ENCODE measurements around the gene LAMA2. TPM values are rescaled to one million over a fixed set of nuclear protein-coding genes. Genes with fewer than 3 reads are reported as not detected.

Gene LAMA2
- total RNA-seq, 1 donor from 2014 or later = 43.4 TPM

DNA sequence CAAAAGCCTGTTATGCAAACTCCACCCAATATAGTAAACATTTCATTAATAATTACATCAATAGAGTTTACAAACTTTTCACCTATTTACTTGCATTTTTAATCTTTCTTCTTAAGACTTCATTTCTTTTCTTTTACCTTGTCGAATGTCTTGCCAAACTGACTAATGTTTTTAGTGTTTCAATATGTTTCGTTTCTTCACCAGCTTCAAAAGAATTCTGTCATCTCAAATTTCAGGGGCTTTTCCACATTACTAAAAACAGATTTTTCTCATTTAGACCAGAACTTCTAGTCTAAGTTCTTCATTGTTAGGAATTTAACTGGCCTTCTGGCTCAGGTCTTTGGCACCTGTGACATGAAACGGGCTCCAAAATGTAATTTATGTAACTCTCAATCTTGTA lies 630.5 kb downstream of the LAMA2 start:
- DNase-seq (ENCODE audit: low spot score) = no peak

DNA sequence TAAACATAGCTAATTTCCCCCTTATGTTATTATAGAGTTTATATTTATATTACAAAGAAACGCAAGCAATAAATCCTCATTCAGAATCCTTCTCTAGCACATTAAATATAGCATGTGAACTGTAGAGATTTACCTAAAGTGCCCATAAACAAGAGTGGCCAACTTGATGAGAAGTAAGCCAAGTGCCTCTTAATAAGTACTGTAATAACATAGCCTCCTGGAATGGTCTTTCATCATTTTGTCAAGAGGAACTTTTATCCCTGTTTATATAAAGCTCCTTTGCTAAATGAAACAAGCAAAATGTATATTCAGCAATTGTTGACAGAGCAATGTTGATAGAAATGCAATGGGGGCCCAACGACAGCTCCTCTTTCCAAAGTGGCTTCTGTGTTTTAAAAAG lies 632.1 kb downstream of the LAMA2 start:
- no peak for DNase-seq (ENCODE audit: low spot score)

DNA sequence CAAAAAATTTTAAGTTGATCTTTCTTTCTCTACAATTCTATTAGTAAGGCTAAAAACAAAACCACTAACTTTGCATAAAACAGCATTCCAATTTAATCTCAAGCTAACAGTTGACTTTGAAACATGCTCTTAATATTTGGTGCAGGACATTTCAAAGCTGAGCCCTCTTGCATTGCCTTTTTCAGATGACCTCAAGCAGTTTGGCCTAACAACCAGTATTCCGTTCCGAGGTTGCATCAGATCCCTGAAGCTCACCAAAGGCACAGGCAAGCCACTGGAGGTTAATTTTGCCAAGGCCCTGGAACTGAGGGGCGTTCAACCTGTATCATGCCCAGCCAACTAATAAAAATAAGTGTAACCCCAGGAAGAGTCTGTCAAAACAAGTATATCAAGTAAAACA lies 633.1 kb downstream of the LAMA2 start:
- DNase-seq (ENCODE audit: low spot score) = no peak

- no peak for DNase-seq (ENCODE audit: low spot score)
These were observed 633.8 kb downstream of the LAMA2 start for GRCh38 chr6:129516787-129517186.

GRCh38 chr6:129517288-129517687 lies 634.4 kb downstream of the LAMA2 start:
- no peak for DNase-seq (ENCODE audit: low spot score)

- DNase-seq (ENCODE audit: low spot score) = no peak
These were observed 636.8 kb downstream of the LAMA2 start for GRCh38 chr6:129519750-129520149.

DNA sequence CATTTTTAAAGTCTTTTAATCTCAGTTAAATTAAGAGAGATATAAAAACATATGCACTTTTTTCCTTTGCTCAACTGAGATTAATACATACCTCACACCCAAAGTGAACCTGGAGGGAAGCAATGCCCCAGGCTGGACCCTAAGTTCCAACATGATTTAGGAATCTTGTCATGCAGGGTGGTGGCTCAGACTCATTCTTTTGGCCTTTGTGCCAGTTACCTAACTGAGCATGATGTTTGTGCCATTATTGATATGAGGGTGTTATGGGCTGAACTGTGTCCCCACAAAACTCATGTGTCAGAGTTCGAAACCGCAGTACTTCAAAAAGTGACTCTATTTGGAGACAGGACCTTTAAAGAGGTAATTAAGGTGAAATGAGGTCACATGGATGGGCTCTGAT lies 639.0 kb downstream of the LAMA2 start:
- no peak for DNase-seq (ENCODE audit: low spot score)

DNA sequence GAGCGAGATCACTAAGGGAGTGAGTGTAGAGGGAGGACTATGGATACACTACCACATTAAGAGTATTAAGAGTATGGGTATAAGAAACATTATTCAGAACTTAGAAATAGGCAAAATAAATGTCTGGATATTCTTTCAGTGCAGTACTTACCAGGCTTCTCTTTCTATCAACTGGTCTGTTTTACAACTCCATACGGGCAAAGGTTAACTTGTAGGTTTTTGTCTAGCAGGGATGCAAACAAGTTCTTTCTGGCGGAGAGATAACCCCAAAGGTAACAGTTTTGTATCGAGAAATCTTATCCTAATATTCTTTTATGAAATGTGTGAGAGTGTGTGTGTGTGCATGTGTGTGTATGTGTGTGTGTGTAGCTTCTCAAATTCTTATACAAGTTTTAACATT lies 640.9 kb downstream of the LAMA2 start:
- DNase-seq (ENCODE audit: low spot score) = no peak

DNA sequence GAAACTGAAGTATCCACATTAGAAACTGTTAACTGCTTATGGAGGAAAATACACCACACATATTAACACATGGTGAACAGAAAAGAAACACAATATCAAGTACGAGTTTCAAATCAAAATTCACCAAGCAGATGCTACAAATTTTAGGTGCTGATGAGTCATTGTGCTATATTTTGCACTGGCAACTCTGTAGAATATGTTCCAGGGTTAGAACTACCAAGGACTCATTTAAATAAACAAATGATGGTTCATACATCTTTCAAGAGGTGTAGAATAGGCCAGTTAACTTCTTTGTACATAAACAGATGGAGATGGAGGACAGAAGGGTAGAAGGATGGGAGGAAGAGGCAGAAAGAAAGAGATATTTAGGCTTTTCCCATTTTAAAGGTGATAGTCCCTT lies 642.1 kb downstream of the LAMA2 start:
- DNase-seq (ENCODE audit: low spot score) = no peak

DNA sequence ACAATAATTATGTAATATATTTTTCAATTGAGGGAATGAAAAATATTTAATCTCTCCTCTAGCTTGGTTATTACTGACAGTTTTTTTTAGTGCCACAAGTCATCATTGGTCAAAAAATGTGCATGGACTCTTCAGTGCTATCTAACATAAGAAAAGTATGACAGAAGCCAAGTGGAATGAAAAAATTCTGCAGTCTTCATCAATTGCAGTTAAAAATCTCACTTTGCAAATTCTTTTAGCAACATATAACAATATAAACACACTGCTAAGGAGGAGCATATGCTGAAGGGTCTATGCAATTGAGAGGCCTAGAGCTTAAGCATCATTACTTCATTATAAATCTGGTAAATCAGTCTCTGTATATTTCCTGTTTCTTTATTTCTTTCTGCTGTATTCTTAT lies 652.0 kb downstream of the LAMA2 start:
- no peak for DNase-seq (ENCODE audit: low spot score)

DNA sequence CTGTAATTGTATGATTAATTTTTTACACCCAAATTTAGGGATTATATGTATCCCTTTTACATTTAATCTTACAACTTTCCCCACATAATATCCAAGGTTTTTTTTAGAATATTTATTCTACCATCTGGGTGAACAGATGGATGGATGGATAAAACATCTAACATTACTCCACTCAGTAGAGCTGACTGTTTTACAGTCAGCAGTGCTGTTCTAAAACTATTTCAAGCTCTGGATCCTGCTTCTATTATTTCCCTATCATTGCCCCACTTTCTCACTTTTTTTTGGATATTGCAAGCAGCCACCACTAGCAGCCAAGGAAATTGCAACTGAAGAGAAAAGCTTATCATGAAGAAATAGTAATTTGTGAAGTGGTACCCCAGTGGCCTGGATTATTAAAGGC lies 653.3 kb downstream of the LAMA2 start:
- no peak for DNase-seq (ENCODE audit: low spot score)

- DNase-seq (ENCODE audit: low spot score) = no peak
These were observed 656.1 kb downstream of the LAMA2 start for GRCh38 chr6:129539032-129539431.

- no peak for DNase-seq (ENCODE audit: low spot score)
These were observed 659.8 kb downstream of the LAMA2 start for GRCh38 chr6:129542705-129543104.

DNA sequence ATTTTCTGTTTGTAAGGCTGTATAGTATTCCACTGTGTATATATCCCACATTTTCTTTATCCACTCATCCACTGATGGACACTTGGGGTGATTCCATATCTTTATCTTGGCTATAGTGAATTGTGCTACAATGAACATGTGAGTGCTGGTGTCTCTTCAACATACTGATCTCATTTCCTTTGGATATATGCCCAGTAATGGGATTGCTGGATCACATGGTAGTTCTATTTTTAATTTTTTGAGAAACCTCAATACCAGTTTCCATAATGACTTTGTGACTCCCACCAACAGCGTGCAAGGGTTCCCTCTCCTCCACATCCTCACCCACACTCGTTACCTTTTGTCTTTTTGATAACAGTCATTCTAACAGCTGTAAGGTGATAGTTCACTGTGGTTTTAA lies 661.0 kb downstream of the LAMA2 start:
- no peak for DNase-seq (ENCODE audit: low spot score)

- no peak for DNase-seq (ENCODE audit: low spot score)
These were observed 662.1 kb downstream of the LAMA2 start for GRCh38 chr6:129544892-129545612.

DNA sequence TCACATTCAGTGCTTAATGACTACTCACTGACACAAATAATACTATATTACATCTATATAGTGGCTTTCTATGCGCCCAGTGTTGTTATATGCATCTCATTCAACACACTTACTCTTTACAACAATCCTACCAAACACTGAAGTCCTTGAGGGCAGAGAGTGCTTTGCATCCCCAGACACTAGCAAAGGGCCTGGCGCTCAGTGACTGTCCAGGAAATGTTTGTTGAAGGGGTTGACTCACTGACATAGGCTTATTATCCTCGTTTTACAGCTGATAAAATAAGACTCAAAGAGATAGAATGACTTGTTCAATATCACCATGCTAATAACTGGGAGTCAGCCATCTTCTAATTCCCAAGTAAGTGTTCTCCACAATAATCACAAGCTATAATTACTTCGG lies 663.8 kb downstream of the LAMA2 start:
- no peak for DNase-seq (ENCODE audit: low spot score)

DNA sequence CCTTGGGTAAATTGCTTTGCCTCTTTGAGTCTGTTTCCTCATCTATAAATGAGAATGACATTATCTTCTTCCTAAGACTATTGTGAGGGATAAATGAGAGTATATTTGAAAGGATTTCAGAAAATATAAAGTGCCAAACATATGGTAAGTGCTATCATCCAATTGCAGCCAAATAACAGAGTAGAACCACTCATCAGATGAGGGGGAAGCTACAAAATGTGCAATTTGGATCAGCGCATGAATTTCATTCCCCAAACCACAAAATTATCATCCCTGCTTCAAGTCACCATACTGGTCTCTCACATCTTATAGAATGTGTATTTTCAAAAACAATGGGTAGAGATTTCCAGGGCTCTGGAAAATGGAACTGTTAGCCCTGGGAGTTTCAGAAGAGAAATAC lies 668.5 kb downstream of the LAMA2 start:
- DNase-seq (ENCODE audit: low spot score) = no peak

DNA sequence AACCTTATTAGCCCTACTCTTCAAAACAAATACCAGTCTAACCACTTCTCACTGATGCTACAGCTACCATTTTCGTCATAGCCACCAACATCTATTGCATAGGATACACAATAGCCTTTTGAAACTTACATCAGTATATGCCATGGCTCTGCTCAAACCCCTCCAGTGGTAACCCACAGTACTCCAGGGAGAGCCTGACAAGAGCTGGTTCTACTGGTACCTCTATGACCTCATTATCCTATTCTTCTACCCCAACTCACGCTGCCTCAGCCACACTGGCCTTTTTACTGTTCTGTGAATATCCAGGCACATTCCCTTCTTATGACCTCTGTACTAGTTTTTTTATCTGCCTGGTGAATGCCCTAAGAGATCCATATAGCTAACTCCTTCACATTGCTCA lies 669.5 kb downstream of the LAMA2 start:
- DNase-seq (ENCODE audit: low spot score) = no peak

GRCh38 chr6:129555206-129555832 lies 672.4 kb downstream of the LAMA2 start:
- DNase-seq (ENCODE audit: low spot score) = no peak

DNA sequence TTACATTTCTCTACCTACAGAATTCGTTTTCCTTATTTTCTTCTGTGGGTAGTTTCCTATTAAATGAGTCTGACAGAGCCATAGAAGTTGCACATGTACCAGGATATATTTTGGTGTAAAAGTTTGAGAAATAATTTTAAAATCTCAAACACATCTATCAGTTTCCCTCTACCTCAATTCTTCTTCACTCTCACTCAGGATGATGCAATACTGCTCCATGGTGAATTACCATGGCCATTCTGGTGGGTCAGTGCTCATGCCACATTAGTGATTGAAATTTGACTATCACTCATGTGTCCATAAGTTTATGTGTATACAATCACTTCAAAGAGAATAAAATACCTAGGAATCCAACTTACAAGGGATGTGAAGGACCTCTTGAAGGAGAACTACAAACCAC lies 675.3 kb downstream of the LAMA2 start:
- DNase-seq (ENCODE audit: low spot score) = no peak

- DNase-seq (ENCODE audit: low spot score) = no peak
These were observed 682.4 kb downstream of the LAMA2 start for GRCh38 chr6:129565366-129565765.

GRCh38 chr6:129565811-129566210 lies 682.9 kb downstream of the LAMA2 start:
- no peak for DNase-seq (ENCODE audit: low spot score)
